Right atrium auricular region (tissue), 2 donors: ENCODE results near the gene TBC1D16. TPM values are rescaled to one million over a fixed set of nuclear protein-coding genes. Genes with fewer than 3 reads are reported as not detected.

Source experiments
- DNase-seq: peaks from one replicate; pipeline ENCODE4 v3.0.0-alpha.2; 2019; ENCODE audit warnings: low spot score
- H3K27ac ChIP-seq, 2 donors: fragments of 200-600 bp; sonication (generic); 1 replicate in 1 of 2; 2 replicates in 1 of 2; pipeline ENCODE4 v1.5.1; 2016 to 2019
- H3K27me3 ChIP-seq, 2 donors: fragments of 200-600 bp; sonication (generic); one replicate each; pipeline versions ENCODE4 v1.5.1 to v1.6.0; 2017 to 2019
- H3K36me3 ChIP-seq: fragments of 200-600 bp; sonication (generic); one replicate; pipeline ENCODE4 v1.5.1; 2016
- H3K4me1 ChIP-seq, 2 donors: fragments of 200-600 bp; sonication (generic); one replicate each; pipeline versions ENCODE4 v1.5.1 to v1.6.0; 2017 to 2019
- H3K4me3 ChIP-seq, 2 donors: fragments of 200-600 bp; sonication (generic); 1 replicate in 1 of 2; 2 replicates in 1 of 2; pipeline ENCODE4 v1.5.1; 2017 to 2019; ENCODE audit warnings: mild to moderate bottlenecking in 1 of 2, moderate library complexity in 1 of 2
- H3K9me3 ChIP-seq, 2 donors: fragments of 200-600 bp; sonication (generic); one replicate each; pipeline ENCODE4 v1.5.1; 2019
- CTCF ChIP-seq, 2 donors: fragments of 200-600 bp; sonication (generic); IDR thresholded peaks; one replicate each; pipeline ENCODE4 v1.5.1; 2019; ENCODE audit warnings: antibody characterized with exemption in 2 of 2
- total RNA-seq, 2 donors: library from RNA; depleted of rRNA; stranded (reverse); fragments of >200 nt; gene quantifications; one replicate each; pipeline ENCODE4 v1.1.0, GENCODE V29; 2016

The TBC1D16 gene
- total RNA-seq, 2 donors from 2014 or later = 9.8 to 19.4 TPM

- H3K9me3 ChIP-seq = no peaks in the 10 kb centered on the region
- H3K36me3 ChIP-seq = no peaks in the 10 kb centered on the region
- no peak for DNase-seq
- no peak for TF ChIP-seq CTCF (IDR thresholded peaks at IDR 0.05)
- no peak overlapping the region for H3K4me3 ChIP-seq
- H3K27me3 ChIP-seq = no peaks in the 10 kb centered on the region
- peaks cover 0 to 28% of the 10 kb centered on the region in 2 donors for H3K4me1 ChIP-seq
- no peak overlapping the region for H3K27ac ChIP-seq
Measured at GRCh38 chr17:79921411-79922115, 114.1 kb downstream of the TBC1D16 start.

GRCh38 chr17:79920751-79921410, 114.8 kb downstream of the TBC1D16 start:
- no peak for TF ChIP-seq CTCF (IDR thresholded peaks at IDR 0.05)
- H3K4me3 ChIP-seq = no peak overlapping the region
- H3K9me3 ChIP-seq = no peaks in the 10 kb centered on the region
- no peaks in the 10 kb centered on the region for H3K36me3 ChIP-seq
- DNase-seq = no peak
- no peak overlapping the region for H3K27ac ChIP-seq
- peaks cover 0 to 28% of the 10 kb centered on the region in 2 donors for H3K4me1 ChIP-seq
- H3K27me3 ChIP-seq = no peaks in the 10 kb centered on the region

DNA sequence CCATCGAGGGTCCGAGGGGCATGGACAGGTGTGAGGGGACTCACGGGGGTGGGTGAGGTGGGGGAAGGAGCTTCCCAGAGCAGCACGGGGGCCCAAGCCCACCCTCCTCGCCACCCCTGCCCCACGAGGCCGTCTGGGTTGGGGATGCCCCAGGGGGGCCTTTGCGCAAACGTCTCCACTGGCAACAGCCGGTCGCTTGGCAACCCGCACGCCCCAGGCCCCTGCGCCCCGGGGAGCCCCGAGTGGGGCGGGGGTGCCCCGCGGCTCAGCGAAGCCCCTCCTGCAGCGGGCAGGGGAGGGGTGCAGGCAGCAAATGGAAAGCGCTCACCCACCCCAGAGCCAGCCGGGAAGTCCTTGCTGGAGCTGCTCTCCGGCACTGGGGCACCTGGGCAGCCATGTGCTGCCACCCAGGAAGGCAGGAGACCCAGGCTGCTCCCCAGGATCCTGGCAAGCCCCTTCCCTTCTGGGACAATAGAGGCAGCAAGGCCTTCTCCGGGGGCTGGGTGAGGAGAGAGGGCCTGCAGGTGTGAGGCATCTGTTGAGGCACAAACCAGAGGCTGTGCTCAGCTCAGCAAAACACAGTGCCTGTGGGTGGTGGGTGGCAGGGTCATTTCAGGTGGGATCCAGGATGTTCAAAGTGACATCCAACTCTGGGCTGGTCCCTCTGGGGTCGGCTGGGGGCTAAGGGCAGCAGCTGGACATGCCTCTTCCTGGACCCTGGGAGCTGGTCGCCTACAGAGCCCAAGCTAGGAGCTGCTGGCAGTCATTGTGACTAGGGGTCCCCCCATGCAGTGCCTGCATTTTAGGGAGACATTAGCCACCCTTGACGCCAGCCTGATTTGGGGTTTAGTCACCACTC, 115.6 kb downstream of the TBC1D16 start:
- H3K27ac ChIP-seq = no peak overlapping the region
- no peaks in the 10 kb centered on the region for H3K9me3 ChIP-seq
- no peak overlapping the region for H3K4me3 ChIP-seq
- H3K36me3 ChIP-seq = no peaks in the 10 kb centered on the region
- no peaks in the 10 kb centered on the region for H3K27me3 ChIP-seq
- peaks cover 0 to 27% of the 10 kb centered on the region in 2 donors for H3K4me1 ChIP-seq
- DNase-seq = no peak
- TF ChIP-seq CTCF (IDR thresholded peaks at IDR 0.05) = no peak

GRCh38 chr17:79919164-79919585, 116.5 kb downstream of the TBC1D16 start:
- Histone ChIP-seq H3K9me3 (no peaks in the 10 kb centered on the region), H3K4me3 (no peak overlapping the region), H3K4me1 (peaks cover 0 to 23% of the 10 kb centered on the region in 2 donors), H3K27me3 (no peaks in the 10 kb centered on the region), H3K36me3 (no peaks in the 10 kb centered on the region), H3K27ac (peak overlapping the region; percentile 33 to 58)
- DNase-seq = peak; percentile 70
- TF ChIP-seq CTCF (IDR thresholded peaks at IDR 0.05) = no peak

DNA sequence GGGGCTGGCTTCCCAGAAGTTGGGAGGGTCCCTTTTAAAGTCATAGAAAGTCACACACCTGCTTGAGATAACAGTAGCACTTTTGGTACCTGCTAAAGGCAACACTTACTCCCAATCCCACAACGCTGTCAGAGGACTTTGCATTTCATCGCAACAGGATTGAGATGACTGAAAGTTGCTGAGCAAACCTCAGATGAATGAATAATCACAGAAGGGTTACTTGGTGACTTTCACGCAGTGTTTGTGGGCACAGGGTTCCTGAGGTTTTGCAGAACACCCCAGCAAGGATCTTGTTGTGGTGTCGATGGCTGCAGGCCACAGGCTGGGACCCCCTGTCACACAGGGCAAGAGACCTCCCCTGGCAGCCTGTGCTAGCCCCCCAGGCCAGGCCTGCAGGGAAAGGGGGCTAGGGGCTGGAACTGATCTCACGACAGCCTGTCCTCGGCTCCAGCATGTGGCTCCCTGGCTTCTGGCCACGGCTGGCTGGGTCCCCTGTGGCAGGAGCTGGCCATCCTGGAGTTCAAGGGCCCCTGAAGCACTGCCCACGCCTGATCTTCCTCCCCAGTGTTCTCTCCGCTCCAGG, 117.0 kb downstream of the TBC1D16 start:
- H3K4me3 ChIP-seq = no peak overlapping the region
- no peaks in the 10 kb centered on the region for H3K27me3 ChIP-seq
- H3K27ac ChIP-seq = peak overlapping the region; percentile 33 to 58

More for the DNA sequence above, 117.0 kb downstream of the TBC1D16 start:
- no peak for TF ChIP-seq CTCF (IDR thresholded peaks at IDR 0.05)
- peaks cover 0 to 23% of the 10 kb centered on the region in 2 donors for H3K4me1 ChIP-seq
- H3K36me3 ChIP-seq = no peaks in the 10 kb centered on the region
- no peaks in the 10 kb centered on the region for H3K9me3 ChIP-seq
- DNase-seq = no peak
